HCT116 (cell line): ENCODE results near the gene OR1M1.

ENCODE experiments used
- CTCF ChIP-seq, 3 experiments: fragments of 200-600 bp in 1 of 3; sonication (generic) in 1 of 3; IDR thresholded peaks in 2 of 3; conservative IDR thresholded peaks in 1 of 3; 2 replicates each; pipeline ENCODE4 v1.5.1; 2012 to 2017; ENCODE audit warnings: low read depth in 2 of 3, low read length in 2 of 3, antibody characterized with exemption in 1 of 3, borderline replicate concordance in 1 of 3, control low read depth in 1 of 3, mild to moderate bottlenecking in 1 of 3, mixed read lengths in 1 of 3, mixed run types in 1 of 3, moderate library complexity in 1 of 3; ENCODE audit not compliant: insufficient read depth in 1 of 3
- EGR1 ChIP-seq: IDR thresholded peaks from 2 replicates; pipeline ENCODE4 v1.6.1; 2012; ENCODE audit warnings: low read depth
- EZH2 ChIP-seq: fragments of 200-600 bp; sonication (generic); IDR thresholded peaks from 2 replicates; pipeline ENCODE4 v1.6.1; 2017; ENCODE audit warnings: antibody characterized with exemption, mixed run types
- EZH2phosphoT487 ChIP-seq: fragments of 200-600 bp; IDR thresholded peaks from 2 replicates; pipeline ENCODE4 v1.6.1; 2018; ENCODE audit warnings: antibody characterized with exemption, borderline replicate concordance
- JUND ChIP-seq: IDR thresholded peaks from 2 replicates; pipeline ENCODE4 v1.6.1; 2012
- POLR2A ChIP-seq: IDR thresholded peaks from 2 replicates; pipeline ENCODE4 v1.7.0; 2011; ENCODE audit warnings: borderline replicate concordance; ENCODE audit not compliant: insufficient read depth, insufficient read length; ENCODE audit errors: extremely low read depth
- RAD21 ChIP-seq: IDR thresholded peaks from 2 replicates; pipeline ENCODE4 v1.6.1; 2012; ENCODE audit warnings: low read depth, mild to moderate bottlenecking
- REST ChIP-seq: IDR thresholded peaks from 2 replicates; pipeline ENCODE4 v1.6.1; 2012; ENCODE audit warnings: low read depth
- YY1 ChIP-seq: IDR thresholded peaks from 2 replicates; pipeline ENCODE4 v1.6.1; 2011; ENCODE audit warnings: low read length, low read depth, moderate library complexity, mild to moderate bottlenecking; ENCODE audit not compliant: insufficient replicate concordance; ENCODE audit errors: extremely low read depth
- ZFX ChIP-seq: fragments of 450-650 bp; IDR thresholded peaks from 2 replicates; pipeline ENCODE4 v1.6.1; 2017

GRCh38 chr19:9070066-9070465 is 16.8 kb upstream of the OR1M1 start:
- TF ChIP-seq CTCF (IDR thresholded peaks at IDR 0.05 in 2 of 3, conservative IDR thresholded peaks at IDR 0.05 in 1 of 3; ENCODE audit: borderline replicate concordance in 1 of 3, insufficient read depth in 1 of 3, low read depth in 2 of 3, low read length in 2 of 3) (no peak), EZH2 (no peak), EZH2phosphoT487 (no peak), POLR2A (no peak), REST (no peak), YY1 (no peak), ZFX (no peak), JUND (no peak), RAD21 (no peak), EGR1 (no peak)
